HG03139 (cell line): Measurements from ENCODE around the gene SLC6A8.
"Not testable (repeated sequence)": the region's sequence is repeated elsewhere in the genome, so short reads cannot be mapped to it uniquely, and the experiment has no call there.

Experiments
- ATAC-seq: cut with Tn5 transposase; IDR thresholded peaks from one replicate; pipeline ENCODE4 v1.9.1; 2021; ENCODE audit not compliant: unreplicated experiment

SLC6A8 gene

DNA sequence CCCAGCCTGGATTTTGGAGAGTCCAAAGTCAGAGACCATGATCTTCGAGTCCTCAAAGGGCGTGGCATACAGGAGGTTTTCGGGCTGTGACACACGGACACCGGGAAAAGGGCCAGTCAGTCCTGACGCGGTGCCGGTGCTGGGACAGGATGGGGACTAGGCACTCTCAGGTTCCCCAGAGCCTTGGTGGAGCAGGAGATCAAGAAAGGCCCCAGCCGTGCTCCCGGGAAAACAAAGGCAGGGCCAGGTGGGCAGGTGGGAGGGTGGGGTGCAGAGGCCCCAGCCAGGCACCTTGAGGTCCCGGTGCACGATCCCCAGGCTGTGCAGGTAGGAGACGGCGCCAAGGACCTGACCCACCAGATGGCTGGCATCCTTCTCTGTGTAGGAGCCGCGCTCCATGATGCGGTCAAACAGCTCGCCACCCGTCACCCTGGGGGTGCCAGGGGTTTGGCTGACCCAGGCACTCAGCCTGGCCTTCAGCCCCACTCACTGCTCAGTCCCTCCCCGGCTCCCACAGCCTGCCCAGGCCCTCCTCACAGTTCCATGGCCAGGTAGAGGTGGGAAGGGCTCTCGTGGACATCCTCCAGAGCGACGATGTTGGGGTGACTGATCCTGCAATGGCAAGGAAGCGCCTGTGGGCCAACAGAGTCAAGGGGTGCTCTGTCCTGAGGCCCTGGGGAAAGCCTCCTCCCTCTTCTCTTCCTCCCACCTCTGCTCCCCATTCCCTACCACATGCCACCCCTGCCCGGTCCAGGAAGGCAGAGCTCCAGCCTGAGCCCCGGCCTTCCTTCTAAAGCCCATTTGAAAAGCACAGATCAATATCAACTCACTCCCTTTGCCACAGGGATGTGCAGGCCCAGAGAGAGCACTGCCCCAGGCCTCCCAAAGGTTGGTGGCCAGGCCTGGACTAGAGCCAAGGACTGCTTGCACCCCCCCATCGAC, 15.9 kb upstream of the SLC6A8 start:
- ATAC-seq = no peak

DNA sequence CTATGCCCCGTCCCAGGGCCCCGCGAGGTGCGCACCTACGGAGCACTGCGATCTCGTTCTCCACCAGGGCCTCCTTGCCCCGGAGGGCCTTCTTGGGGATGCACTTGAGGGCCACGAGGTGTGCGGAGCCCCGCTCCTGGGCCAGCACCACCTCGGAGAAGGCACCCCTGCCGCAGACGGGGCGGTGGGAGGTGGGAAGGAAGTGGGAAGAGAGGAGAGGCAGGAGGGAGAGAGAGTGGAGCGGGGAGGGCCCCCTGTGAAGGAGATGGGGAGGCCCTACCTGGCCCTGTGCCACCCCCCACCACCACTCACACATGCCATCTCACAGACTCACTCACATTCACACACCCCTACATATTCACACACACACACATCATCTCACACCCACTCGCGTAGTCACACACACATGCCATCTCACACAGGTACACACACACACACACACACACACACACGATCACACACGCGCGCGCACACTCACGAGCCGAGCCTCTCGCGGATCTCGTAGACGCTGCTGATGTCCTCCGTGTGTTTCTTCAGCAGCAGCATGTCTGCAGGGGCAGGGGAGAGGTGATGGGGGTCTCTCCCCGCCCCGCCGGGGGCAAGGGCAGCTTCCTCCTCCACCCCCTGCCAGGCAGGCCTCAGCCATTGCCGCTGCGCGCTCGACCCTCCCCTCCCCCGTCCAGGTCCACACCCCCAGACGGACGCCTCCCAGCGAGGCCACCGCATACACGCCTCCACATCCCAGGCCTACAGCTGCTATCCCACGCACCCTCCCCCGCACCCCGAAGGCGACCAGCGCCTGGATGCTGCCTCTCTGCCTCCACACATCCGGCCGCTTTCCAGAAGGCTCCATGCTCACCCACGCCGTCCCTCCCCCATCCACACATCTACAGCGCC, 14.9 kb upstream of the SLC6A8 start:
- ATAC-seq = no peak

DNA sequence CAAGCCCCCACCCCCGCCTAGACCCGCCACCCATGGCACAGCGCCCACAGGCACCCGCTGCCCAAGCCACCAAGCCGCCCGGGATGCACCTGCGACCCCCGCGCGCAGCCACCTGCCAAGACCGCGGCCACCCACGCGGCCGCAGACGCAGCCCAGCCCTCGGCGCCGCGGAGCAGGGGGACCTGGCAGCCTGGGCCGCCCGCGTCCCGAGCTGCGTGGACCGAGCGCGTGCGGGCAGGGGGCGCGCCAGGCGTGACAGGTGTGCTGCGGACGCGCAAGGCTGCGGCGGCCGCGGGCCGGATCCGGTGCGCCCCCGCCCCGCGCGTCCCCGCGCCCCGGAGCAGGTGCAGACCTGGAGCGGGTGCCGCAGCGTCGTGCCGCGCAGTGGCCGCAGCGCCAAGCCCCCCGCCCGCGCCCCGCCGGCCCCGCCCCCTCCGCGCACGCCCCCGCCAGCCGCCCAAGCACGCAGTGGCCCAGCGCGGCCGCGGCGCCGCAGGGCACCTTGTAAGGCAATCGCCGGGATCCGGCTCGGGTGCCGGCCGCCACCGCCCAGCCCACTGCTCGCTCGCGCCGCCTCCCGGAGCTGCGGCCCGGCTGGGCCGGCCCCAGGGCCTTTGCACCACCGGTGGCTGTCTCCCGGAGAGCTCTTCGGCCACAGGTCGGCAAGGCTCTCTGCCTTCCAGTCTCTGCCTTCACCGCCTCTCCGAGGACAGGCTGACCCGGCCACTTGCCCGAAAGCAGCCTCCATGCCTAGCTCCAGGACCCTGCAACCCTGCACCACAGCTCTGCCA, 14.1 kb upstream of the SLC6A8 start, which contains the start of gene PNCK:
TSS of gene PNCK (minus strand) at position 386 of the 791 bp plus-strand sequence. CDS start 737 bp downstream, outside the sequence.
- ATAC-seq = no peak

DNA sequence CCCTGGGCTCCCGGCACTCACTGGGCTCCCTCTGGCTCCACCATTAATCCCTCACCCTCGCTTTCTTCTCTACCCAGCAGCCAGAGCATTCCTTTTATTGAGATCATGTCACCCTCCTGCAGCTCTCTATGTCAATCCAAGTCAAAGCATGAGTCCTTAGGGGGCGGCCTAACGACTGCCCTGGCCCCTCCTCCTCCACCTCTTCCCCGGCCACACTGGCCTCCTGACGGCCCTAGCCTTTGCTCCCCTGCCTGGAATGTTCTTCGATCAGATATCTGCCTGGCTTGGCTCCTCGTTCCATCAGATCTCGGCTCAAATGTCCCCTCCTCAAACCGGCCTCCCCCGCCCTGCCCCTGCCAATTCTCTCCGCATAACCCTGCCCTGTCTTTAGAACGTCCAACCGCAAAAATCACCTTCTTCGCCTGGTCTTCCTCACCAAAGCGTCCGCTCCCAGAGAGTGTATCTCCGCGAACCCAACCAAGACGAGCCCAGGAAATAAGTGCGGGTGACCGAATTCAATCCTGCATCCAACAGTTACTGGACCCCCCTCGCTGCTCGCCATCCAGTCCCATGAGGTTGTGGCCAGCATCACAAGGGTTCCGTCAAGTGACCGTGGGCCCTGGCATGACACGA, 13.4 kb upstream of the SLC6A8 start:
- ATAC-seq = no peak

DNA sequence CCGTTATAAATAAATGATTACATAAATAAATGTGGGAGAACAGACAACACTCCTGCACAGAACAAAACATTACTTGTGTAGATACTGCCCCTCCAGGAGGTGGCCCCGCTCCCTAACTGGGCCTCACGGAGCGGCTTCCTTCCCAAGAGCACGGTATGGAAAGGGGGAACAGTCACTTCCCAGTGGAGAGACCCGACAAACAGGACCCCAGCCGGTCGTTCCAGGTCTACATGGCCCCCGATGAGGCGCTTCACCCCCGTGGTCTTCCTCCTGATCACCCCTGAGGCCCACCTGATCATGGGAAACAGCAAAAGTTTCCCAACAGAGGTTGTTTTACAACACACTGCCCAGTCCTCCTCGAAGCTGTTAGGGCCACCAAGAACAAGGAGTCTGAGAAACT, 6.6 kb upstream of the SLC6A8 start:
- no peak for ATAC-seq

DNA sequence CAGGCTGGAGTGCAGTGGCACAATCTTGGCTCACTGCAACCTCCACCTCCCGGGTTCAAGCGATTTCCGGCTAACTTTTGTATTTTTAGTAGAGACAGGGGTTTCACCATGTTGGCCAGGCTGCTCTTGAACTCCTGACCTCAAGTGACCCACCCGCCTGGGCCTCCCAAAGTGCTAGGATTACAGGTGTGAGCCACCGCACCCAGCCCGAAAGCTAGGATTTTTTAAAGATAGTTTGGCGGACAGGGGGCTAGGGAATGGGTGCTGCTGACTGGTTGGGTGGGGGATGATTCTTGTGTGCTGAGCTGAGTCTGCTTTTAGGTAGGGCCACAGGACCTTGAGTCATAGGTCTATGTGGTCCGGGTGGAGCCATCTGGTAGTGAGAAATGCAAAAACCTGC, 4.2 kb upstream of the SLC6A8 start:
- not testable (repeated sequence) for ATAC-seq

DNA sequence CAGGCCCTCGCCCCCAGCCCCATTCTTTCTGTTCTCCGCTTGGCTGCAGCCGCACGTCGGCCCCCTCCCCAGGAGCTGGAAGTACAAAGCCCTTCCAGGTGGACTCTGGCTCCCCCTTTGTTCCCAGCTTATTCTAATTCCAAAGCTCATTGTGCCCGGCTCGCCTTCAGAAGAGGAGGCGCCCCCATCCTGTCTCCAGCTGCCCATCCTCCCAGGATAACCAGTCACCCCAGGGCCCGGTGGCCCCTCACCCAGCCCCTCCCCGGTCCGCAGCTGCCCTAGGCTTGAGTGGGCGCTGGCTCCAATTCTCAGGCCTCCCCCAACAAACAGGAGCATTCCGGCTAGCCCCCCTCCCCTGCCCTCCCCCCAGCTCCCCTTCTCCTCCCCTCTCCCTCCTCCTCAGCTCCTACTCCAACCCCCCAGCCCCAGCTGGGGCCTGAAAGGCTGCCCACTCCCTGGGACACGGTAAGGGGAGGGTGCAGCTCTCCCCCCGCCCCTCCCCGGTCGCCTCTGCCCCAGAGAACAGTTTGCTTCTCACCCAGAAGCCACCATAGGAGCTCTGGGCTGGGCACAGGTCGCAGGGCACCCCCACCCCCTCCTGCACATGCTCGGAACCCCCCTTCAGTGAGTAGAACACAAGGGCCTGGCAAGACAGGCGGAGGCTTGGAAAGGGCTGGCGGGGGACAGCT, 3.1 kb upstream of the SLC6A8 start:
- ATAC-seq = no peak

DNA sequence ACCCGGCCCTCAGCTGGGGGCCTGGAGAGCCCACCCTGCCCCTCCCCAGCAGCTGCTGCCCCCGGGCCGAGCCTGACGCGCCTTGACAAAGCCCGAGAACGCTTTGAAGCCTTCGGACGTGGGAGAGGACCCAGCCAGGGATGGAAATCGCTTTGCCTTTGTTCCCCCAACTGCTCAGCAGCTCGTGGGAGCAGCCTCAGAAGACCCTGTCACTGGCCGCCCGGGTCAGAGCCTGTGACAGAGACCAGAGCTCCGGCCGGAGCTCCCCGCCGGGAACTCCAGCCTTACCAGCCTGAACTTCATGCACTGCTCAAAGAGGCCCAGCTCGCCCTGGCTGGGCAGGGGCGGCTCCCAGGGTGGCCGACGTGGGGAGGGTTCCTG, 2.6 kb upstream of the SLC6A8 start:
- no peak for ATAC-seq

DNA sequence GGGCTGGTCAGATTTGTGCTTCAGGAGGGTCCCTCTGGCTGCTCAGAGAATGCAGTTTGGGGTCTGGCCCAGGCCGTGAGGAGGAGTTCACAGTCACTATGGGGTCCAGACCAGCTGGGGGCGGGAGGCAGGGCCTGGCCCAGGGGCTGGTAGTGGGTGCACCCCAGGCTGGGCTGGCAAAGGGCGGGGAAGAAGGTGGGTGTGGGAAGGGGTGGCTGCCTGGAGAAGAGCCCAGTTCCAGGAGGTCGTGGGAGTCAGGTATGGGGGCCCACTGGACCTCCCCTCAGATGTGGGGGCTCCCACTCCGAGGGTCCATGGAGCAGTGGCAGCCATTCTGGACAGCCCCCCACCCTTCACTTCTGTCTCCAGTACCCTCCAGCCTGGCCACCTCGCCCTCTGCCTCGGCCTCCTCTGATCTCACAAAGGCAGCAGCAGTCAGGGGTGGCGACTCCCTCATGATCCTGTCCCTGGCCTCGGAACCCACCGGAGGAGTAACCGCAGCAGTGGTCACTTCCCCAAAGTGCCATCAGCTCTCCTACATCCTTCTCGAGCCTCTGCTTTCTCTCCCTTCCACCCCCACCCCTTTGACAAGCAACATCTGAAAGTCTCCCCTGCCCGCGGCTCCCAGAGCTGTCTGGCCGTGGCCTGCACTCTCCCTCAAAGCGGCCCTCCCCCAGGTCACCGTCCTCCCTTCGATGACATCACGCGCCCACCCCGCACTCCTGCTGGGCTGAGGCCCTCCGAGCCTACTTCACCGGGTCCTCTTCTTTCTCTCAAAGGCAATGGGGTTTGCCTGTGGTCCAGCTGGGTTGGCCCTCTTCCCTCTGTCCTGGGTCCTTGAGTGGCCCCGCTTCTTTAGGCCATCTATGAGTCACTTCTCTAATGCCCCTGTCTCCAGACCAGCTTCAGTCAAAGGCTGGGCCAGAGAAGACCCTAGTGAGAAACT, 1.7 kb upstream of the SLC6A8 start:
- no peak for ATAC-seq

DNA sequence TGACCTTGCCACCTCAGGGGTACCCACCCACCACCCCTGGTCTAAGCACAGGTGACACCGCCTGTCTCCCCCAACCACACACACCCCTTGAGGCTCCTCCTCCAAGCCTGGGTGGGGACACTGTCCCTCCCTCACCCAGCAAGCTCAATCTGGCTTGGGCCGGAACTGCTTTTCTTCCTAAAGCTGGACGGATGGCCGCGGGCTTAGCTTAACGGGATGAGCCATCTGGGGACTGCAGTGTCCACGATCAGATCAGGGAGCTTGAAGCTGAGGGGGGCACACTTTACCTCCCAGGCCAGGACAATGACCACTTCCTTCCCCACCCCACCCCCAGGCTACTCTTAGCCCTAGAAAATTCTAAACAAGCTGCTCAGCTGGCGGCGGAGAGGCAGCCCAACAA, 1.0 kb upstream of the SLC6A8 start:
- no peak for ATAC-seq

DNA sequence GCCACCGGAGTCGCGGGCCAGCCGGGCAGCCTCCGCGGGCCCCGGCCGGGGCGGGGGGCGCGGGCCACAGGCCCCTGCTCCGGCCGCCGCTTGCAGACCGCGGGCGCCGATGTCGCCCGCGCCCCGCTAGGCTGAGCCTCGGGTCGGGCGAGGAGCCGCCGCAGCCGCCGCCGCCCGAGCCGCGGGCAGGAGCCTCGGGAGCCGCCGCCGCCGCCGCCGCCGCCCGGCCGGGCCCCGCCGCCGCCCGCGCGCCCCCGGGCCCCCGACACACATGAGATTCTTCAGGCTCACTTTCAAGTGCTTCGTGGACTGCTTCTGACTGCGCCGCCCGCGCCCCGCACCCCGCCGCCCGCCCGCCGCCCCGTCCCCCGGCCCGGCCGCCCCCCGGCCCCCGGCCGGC, 345 bp downstream of the SLC6A8 start:
- no peak for ATAC-seq

DNA sequence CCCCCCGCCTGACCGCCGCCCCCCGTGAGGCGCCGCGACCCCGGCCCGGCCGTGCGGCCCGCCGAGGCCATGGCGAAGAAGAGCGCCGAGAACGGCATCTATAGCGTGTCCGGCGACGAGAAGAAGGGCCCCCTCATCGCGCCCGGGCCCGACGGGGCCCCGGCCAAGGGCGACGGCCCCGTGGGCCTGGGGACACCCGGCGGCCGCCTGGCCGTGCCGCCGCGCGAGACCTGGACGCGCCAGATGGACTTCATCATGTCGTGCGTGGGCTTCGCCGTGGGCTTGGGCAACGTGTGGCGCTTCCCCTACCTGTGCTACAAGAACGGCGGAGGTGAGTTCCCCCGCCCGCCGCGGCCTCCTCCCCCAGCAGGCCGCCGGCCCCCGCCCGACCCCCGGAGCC, 780 bp downstream of the SLC6A8 start:
- no peak for ATAC-seq

DNA sequence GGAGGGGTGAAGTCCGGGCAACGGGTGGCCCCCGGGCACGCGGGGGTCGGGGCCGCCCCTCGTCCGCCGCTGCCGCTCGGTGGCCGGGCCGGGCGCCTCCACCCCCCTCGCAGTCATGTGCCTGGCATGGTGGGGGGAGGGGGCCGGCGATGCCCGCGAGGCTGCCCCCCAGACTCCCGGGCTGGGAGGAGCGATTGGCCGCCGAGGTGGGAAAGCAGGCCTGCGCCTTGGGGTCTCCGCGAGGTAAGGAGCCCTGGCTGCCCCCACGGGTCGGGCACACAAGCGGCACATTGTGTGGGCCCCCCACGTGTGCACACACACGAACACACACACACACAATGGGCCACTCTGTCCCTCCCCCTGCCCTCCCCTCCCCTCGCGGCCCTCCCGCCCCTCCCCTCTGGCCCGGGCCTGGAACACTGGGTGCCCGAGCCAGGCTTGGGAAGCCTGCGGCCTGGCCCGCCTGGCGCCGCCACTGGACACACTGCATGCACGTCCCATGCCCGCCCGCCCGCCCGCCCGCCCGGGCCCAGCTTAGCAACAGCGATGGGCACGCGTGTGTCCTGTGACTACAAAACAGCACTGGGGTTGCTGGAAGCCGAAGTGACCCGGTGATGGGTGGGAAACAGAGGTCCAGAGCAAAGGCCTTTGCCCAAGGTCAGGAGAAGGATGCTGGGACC, 1.3 kb downstream of the SLC6A8 start:
- no peak for ATAC-seq

DNA sequence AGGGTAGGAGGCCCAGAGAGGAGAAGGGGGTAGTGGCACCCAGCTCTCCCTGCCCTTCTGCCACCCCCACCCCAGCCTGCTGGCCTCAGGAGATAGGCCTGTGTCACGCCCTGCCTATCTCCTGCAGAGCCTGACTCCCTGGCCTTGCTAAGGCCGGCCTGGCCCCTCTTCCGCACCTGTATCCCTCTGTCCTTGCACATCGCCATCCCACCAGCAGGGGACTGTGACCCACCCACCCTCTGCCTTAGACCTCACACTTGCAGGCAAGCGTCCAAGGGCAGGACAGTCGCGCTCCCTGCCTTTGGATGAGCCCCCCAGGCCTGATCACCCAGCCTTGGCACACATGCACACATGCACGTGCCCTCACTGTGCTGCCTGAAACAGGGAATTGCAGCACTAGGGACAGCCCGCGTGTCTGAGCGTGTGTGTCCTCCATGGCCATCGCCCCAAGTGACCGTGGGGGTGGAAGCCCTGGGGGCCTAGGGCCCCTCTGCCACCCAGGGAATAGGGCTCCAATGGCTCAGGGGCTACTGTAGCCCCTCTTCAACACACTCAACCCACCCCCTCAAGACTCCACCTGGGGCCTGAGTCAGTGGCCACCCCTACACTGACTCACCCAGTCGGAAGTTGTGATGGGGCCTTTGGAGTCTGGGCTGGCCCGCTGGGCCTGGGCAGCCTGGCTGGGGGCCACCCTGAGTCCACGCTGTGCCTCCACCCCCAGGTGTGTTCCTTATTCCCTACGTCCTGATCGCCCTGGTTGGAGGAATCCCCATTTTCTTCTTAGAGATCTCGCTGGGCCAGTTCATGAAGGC, 2.1 kb downstream of the SLC6A8 start:
- no peak for ATAC-seq

DNA sequence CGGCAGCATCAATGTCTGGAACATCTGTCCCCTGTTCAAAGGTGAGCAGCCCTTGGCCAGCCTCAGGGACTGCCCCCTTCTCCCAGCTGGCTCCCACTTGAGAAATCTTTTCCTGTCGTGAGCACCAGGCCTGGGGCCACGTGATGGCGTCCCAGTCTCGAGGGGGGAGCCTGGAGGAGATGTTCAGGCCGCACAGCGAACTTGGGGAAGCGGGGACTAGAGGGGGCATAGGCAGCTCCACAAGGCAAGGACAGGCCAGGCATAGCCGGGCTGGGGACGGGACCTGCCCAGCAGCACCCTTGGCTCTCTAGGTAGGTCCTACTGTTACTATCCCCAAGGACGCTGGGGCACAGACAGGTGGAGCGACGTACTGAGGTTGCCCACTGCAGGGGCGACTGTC, 2.7 kb downstream of the SLC6A8 start:
- ATAC-seq = no peak

DNA sequence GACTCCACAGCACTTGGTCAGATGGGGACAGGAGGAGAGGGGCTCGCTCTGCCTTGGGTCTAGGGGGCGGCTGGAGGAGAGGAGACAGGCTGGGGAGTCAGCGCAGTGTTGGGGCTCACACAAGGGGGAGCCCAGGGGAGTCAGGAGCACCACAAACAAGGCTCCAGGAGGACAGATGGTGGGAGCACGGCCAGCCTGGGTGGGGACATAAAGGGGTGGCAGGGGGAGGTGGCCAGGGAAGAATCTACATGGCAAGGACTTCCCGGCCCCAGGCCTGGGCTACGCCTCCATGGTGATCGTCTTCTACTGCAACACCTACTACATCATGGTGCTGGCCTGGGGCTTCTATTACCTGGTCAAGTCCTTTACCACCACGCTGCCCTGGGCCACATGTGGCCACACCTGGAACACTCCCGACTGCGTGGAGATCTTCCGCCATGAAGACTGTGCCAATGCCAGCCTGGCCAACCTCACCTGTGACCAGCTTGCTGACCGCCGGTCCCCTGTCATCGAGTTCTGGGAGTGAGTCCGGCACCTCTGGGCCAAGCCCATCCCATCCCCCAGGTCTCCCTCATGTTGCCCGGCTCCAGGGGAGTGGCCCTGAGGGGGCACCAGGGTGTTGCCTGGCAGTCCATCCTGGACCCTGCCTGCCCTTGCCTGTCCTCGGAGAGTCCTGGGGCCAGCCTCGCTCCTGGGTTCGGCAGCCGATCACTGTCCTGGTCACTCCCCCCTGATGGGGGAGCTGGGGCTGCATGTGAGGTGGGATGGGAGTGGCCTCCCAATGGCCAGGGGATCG, 3.5 kb downstream of the SLC6A8 start:
- not testable (repeated sequence) for ATAC-seq

DNA sequence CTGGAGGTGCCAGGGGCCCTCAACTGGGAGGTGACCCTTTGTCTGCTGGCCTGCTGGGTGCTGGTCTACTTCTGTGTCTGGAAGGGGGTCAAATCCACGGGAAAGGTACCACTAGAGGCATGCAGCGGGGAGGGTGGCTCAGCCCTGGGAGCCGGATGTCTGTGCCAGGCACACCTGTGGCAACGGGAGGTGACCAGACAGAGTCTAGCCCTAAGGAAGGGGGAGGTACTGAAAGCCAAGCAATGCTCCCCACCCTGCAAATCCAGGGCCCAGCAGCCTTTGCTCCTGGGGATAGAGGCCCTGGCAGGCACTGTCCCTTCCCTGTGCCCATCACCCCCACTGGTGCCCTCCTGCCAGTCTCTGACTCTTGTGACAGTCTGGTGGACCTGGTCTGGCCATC, 4.3 kb downstream of the SLC6A8 start:
- ATAC-seq = no peak
